HUES6 (cell line): Measurements from ENCODE around the gene TMIGD1.

Source experiments
- H3K27ac ChIP-seq: 2 replicates; pipeline ENCODE4 v1.7.0; 2013; ENCODE audit warnings: low read depth, mild to moderate bottlenecking, low read length, inconsistent platforms
- H3K27me3 ChIP-seq: 2 replicates; pipeline ENCODE4 v1.6.1; 2013; ENCODE audit warnings: low read length; ENCODE audit not compliant: control insufficient read depth, insufficient read depth
- H3K36me3 ChIP-seq: 2 replicates; pipeline ENCODE4 v1.6.1; 2013; ENCODE audit warnings: low read length; ENCODE audit not compliant: control insufficient read depth, insufficient read depth
- H3K4me1 ChIP-seq: 2 replicates; pipeline ENCODE4 v1.6.1; 2013; ENCODE audit warnings: low read length; ENCODE audit not compliant: control insufficient read depth, insufficient read depth
- H3K4me3 ChIP-seq: 2 replicates; pipeline ENCODE4 v1.5.1; 2013; ENCODE audit warnings: low read depth, low read length
- H3K9ac ChIP-seq: one replicate; pipeline ENCODE4 v1.6.1; 2013; ENCODE audit warnings: mild to moderate bottlenecking, low read length
- H3K9me3 ChIP-seq: 2 replicates; pipeline ENCODE4 v1.6.1; 2013; ENCODE audit warnings: low read depth, low read length; ENCODE audit not compliant: control insufficient read depth, insufficient read depth

TMIGD1 gene

GRCh38 chr17:30323895-30324319 is 9.9 kb downstream of the TMIGD1 start:
- Histone ChIP-seq H3K36me3 (no peaks in the 10 kb centered on the region), H3K4me3 (no peak overlapping the region), H3K9me3 (no peaks in the 10 kb centered on the region), H3K4me1 (no peaks in the 10 kb centered on the region), H3K27me3 (no peaks in the 10 kb centered on the region), H3K27ac (no peak overlapping the region), H3K9ac (no peak overlapping the region)

- Histone ChIP-seq H3K9ac (no peak overlapping the region), H3K27ac (no peak overlapping the region), H3K36me3 (no peaks in the 10 kb centered on the region), H3K4me1 (no peaks in the 10 kb centered on the region), H3K9me3 (no peaks in the 10 kb centered on the region), H3K4me3 (no peak overlapping the region), H3K27me3 (no peaks in the 10 kb centered on the region)
These were observed 10.5 kb downstream of the TMIGD1 start for GRCh38 chr17:30323262-30323894.

- no peaks in the 10 kb centered on the region for H3K36me3 ChIP-seq
- no peak overlapping the region for H3K4me3 ChIP-seq
These were observed 12.5 kb downstream of the TMIGD1 start for GRCh38 chr17:30321314-30321713.

GRCh38 chr17:30318155-30318554 is 15.7 kb downstream of the TMIGD1 start:
- no peaks in the 10 kb centered on the region for H3K4me1 ChIP-seq
- 0 out of 2 replicates have a peak, but pooled peaks cover 2% of the 10 kb centered on the region for H3K27me3 ChIP-seq
- no peak overlapping the region for H3K27ac ChIP-seq
- H3K9ac ChIP-seq, result no peak overlapping the region
- no peaks in the 10 kb centered on the region for H3K36me3 ChIP-seq
- H3K9me3 ChIP-seq, result no peaks in the 10 kb centered on the region
- no peak overlapping the region for H3K4me3 ChIP-seq

More at GRCh38 chr17:30321314-30321713, 12.5 kb downstream of the TMIGD1 start:
- Histone ChIP-seq H3K9ac (no peak overlapping the region), H3K9me3 (no peaks in the 10 kb centered on the region), H3K4me1 (no peaks in the 10 kb centered on the region), H3K27me3 (no peaks in the 10 kb centered on the region), H3K27ac (no peak overlapping the region)

GRCh38 chr17:30316736-30317135 is 17.1 kb downstream of the TMIGD1 start:
- H3K27me3 ChIP-seq, result 0 out of 2 replicates have a peak, but pooled peaks cover 2% of the 10 kb centered on the region

GRCh38 chr17:30315106-30315505 is 18.8 kb downstream of the TMIGD1 start:
- Histone ChIP-seq H3K9me3 (no peaks in the 10 kb centered on the region), H3K4me1 (no peaks in the 10 kb centered on the region), H3K4me3 (no peak overlapping the region), H3K36me3 (no peaks in the 10 kb centered on the region), H3K27me3 (0 out of 2 replicates have a peak, but pooled peaks cover 2% of the 10 kb centered on the region), H3K9ac (no peak overlapping the region), H3K27ac (no peak overlapping the region)

More at GRCh38 chr17:30316736-30317135, 17.1 kb downstream of the TMIGD1 start:
- Histone ChIP-seq H3K27ac (no peak overlapping the region), H3K4me3 (no peak overlapping the region), H3K4me1 (no peaks in the 10 kb centered on the region), H3K36me3 (no peaks in the 10 kb centered on the region), H3K9ac (no peak overlapping the region), H3K9me3 (no peaks in the 10 kb centered on the region)

GRCh38 chr17:30314474-30314873 is 19.4 kb downstream of the TMIGD1 start:
- H3K9me3 ChIP-seq, result no peaks in the 10 kb centered on the region
- H3K4me3 ChIP-seq, result no peak overlapping the region
- H3K27ac ChIP-seq, result no peak overlapping the region
- H3K9ac ChIP-seq, result no peak overlapping the region
- 0 out of 2 replicates have a peak, but pooled peaks cover 2% of the 10 kb centered on the region for H3K27me3 ChIP-seq
- no peaks in the 10 kb centered on the region for H3K4me1 ChIP-seq
- H3K36me3 ChIP-seq, result no peaks in the 10 kb centered on the region

GRCh38 chr17:30312226-30312625 is 21.6 kb downstream of the TMIGD1 start:
- Histone ChIP-seq H3K27me3 (0 out of 2 replicates have a peak, but pooled peaks cover 2% of the 10 kb centered on the region), H3K9me3 (no peaks in the 10 kb centered on the region), H3K4me1 (no peaks in the 10 kb centered on the region), H3K9ac (no peak overlapping the region), H3K4me3 (no peak overlapping the region), H3K27ac (no peak overlapping the region), H3K36me3 (no peaks in the 10 kb centered on the region)

GRCh38 chr17:30310562-30310961 is 23.3 kb downstream of the TMIGD1 start:
- Histone ChIP-seq H3K36me3 (no peaks in the 10 kb centered on the region), H3K4me1 (no peaks in the 10 kb centered on the region), H3K27me3 (0 out of 2 replicates have a peak, but pooled peaks cover 2% of the 10 kb centered on the region), H3K4me3 (no peak overlapping the region), H3K27ac (no peak overlapping the region), H3K9ac (no peak overlapping the region), H3K9me3 (no peaks in the 10 kb centered on the region)

- Histone ChIP-seq H3K27ac (no peak overlapping the region), H3K4me1 (no peaks in the 10 kb centered on the region), H3K36me3 (no peaks in the 10 kb centered on the region), H3K9me3 (no peaks in the 10 kb centered on the region), H3K9ac (no peak overlapping the region), H3K4me3 (no peak overlapping the region), H3K27me3 (no peaks in the 10 kb centered on the region)
These were observed 24.3 kb downstream of the TMIGD1 start for GRCh38 chr17:30309591-30309990.

- no peaks in the 10 kb centered on the region for H3K36me3 ChIP-seq
- no peak overlapping the region for H3K27ac ChIP-seq
- H3K9ac ChIP-seq, result no peak overlapping the region
- H3K4me1 ChIP-seq, result no peaks in the 10 kb centered on the region
- H3K27me3 ChIP-seq, result no peaks in the 10 kb centered on the region
- H3K4me3 ChIP-seq, result no peak overlapping the region
- H3K9me3 ChIP-seq, result no peaks in the 10 kb centered on the region
These were observed 25.5 kb downstream of the TMIGD1 start for GRCh38 chr17:30308406-30308805.
